Fibroblast of mammary gland (primary cell): ENCODE measurements around the gene MESP2.
"Not testable (repeated sequence)": the region's sequence is repeated elsewhere in the genome, so short reads cannot be mapped to it uniquely, and the experiment has no call there.

Experiments
- DNase-seq: peaks from one replicate; pipeline ENCODE4 v3.0.0-alpha.2; 2010; ENCODE audit warnings: low read depth
- H3K4me3 ChIP-seq: 2 replicates; pipeline ENCODE4 v1.5.1; 2011; ENCODE audit warnings: low read depth, mild to moderate bottlenecking, low read length, moderate library complexity; ENCODE audit not compliant: control insufficient read depth
- TF ChIP-seq, protein P1 (sequence below): conservative IDR thresholded peaks from 2 replicates; pipeline ENCODE4 v1.5.1; 2011; ENCODE audit warnings: low read depth, low read length, inconsistent platforms; ENCODE audit not compliant: control insufficient read depth, insufficient read depth

MESP2 gene

DNA sequence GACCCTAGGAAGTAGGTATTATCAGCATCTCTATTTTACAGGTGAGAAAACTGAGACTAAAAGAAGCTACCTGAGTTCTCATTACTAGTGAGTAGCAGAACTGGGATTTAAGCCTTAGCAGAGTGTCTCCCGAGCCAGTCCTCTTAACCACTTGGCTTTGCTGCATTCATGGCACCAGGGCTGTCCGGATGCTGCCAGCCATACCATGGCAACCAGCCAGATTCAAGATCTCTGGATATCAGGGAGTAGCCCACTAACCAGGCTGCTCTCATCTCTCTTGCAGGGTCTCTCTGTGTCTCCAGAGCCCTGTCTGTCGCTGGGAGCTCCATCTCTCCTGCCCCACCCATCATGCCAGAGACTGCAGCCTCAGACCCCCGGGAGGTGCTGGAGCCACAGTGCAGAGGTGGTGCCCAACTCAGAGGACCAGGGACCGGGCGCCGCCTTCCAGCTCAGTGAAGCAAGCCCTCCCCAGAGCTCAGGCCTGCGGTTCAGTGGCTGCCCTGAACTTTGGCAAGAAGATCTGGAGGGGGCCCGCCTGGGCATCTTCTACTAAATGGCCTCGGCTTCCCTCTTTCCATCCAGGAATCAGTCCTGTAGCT, 1.7 kb downstream of the MESP2 start:
- no peak for DNase-seq
- H3K4me3 ChIP-seq: no peak overlapping the region
- TF ChIP-seq, protein P1, sequence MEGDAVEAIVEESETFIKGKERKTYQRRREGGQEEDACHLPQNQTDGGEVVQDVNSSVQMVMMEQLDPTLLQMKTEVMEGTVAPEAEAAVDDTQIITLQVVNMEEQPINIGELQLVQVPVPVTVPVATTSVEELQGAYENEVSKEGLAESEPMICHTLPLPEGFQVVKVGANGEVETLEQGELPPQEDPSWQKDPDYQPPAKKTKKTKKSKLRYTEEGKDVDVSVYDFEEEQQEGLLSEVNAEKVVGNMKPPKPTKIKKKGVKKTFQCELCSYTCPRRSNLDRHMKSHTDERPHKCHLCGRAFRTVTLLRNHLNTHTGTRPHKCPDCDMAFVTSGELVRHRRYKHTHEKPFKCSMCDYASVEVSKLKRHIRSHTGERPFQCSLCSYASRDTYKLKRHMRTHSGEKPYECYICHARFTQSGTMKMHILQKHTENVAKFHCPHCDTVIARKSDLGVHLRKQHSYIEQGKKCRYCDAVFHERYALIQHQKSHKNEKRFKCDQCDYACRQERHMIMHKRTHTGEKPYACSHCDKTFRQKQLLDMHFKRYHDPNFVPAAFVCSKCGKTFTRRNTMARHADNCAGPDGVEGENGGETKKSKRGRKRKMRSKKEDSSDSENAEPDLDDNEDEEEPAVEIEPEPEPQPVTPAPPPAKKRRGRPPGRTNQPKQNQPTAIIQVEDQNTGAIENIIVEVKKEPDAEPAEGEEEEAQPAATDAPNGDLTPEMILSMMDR: no peak

DNA sequence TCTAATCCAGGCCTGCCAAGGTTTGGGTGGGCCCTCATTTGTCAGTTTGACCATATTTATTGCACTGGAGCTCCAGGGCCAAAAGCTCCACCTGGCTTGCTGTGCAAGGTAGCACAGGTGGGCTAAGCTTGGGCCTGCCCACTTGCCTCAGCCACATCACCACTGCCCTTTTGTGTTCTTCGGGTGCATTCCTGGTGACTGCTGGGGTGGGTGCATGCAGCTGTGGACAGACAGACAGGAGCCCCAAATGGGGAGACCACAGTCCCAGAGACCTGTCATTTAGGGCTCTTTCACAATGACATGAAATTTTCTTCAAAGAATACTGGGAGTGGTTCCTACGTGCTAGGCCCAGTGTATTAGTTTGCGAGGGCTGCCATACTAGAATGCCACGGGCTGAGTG, 2.7 kb downstream of the MESP2 start:
- TF ChIP-seq, protein P1: no peak
- no peak for DNase-seq
- no peak overlapping the region for H3K4me3 ChIP-seq

DNA sequence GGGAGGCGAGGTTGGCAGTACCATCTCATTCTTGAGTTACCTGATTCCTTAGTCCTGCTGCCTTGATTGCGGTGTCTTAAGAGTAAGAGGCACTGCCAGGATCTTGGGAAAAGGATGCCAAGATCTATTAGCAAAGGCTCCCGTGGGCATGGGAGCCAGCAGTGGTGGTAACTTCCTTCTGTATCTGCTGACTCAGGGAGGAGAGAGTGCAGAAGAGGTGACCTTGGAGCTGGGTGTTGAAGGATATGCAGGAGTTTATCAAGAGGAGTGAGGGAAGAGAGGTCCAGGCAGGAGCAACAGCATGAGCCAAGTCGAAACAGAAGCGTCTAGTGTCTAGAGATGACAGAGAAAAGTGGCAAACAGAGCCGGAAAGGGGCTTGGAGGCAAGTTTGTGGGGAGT, 4.5 kb downstream of the MESP2 start:
- H3K4me3 ChIP-seq: no peak overlapping the region
- DNase-seq: no peak
- TF ChIP-seq, protein P1: no peak

DNA sequence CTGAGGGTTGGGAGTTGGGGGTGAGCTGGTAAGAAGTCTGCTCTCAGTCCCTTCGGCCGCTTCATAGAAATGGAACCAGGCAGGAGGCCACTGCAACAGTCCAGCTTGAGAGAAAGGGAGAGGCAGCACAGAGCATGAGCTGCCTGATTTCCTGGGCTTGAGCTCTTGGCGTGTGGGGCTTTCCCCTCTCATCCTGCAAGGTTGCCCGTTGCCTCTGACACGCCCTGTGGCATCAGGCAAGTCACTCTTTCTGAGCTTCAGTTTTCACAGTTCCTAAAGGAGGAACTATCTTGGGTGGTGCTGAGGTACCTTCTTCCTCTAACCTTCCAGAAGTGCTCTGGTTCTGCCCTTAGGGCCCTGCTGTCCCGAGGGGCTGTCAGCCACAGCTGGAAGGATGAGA, 4.9 kb downstream of the MESP2 start:
- H3K4me3 ChIP-seq: no peak overlapping the region
- TF ChIP-seq, protein P1: no peak
- no peak for DNase-seq

DNA sequence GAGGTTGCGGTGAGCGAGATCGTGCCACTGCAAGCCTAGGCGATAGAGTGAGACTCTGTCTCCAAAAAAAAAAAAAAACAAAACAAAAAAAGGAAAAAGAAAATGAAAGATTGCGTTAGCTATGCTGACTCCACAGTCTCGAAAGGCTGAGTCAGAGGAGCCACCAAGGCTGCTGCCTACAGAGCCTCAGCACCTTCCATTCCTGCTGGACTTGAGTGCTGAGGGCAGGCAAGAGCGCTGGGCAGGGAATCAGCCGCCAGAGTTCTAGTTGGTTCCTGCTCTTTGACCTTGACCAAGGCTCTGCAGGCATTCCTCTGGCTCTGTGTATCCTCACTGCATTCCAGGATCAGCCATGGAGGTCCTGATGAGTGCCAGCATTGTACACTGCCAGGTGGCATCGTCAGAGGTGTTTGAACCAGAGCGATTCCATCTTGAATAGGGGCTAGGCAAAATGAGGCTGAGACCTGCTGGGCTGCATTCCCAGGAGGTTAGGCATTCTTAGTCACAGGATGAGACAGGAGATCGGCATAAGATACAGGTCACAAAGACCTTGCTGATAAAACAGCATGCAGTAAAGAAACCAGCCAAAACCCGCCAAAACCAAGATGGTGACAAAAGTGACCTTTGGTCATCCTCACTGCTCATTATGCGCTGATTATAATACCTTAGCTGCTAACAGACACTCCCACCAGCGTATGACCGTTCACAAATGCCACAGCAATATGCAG, 5.9 kb downstream of the MESP2 start:
- peak; percentile 70 for DNase-seq
- TF ChIP-seq, protein P1: no peak
- H3K4me3 ChIP-seq: no peak overlapping the region

DNA sequence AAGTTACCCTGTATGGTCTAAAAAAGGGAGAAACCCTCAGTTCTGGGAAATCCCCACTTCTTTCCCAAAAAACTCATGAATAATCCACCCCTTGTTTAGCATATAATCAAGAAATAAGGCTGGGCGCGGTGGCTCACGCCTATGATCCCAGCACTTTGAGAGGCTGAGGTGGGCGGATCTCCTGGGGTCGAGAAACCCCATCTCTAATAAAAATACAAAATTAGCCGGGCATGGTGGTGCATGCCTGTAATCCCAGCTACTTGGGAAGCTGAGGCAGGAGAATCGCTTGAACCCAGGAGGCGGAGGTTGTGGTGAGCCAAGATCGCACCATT, 6.5 kb downstream of the MESP2 start:
- H3K4me3 ChIP-seq, DNase-seq: not testable (repeated sequence)

DNA sequence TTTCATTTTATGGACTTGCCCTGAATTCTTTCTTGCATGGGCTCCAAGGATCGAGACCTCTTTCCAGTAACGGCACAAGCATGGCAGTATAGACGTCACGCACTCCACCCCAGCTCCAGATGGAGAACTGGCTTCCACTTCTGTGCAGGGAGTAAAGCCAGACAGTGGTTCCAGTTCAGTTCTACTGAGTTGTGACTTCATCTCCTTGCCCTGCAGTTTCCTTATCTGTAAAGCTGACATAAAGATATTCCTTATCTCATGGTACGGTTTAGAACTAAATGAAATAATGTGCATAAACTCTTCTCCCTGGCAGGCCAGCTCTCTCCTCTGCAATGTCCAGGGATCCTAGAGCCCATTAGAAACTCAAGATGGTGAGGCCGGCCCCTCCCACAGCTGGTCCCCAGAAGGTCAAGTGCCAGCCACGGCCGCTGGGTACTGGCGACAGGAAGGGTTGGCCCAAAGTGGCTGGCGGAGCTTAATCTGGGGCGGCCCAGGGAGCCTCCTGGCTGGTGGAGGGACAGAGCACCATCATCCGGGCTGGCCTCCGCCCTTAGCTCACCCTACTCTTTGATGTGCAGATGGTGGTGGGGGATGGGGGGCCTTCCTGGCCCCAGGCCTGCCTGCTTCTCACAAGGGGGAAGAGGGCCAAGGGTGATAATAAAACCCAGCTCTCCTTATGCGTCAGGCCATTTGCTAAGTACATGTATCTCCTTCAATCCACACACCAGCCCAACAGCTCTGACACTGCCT, 7.2 kb downstream of the MESP2 start:
- peak; percentile 83 for DNase-seq
- TF ChIP-seq, protein P1: no peak
- no peak overlapping the region for H3K4me3 ChIP-seq
